Measurements from ENCODE around the gene HES4. TPM values are rescaled to one million over a fixed set of nuclear protein-coding genes. Genes with fewer than 3 reads are reported as not detected.

The HES4 gene
- total RNA-seq, 1 donor from 2014 or later = 149 TPM

GRCh38 chr1:973459-974292 lies 26.2 kb downstream of the HES4 start:
- TF ChIP-seq EZH2 (IDR thresholded peaks at IDR 0.05; ENCODE audit: insufficient read depth, low read length) = no peak
- no peak for TF ChIP-seq CTCF (IDR thresholded peaks at IDR 0.05; ENCODE audit: insufficient read depth, low read depth, low read length)
- no peaks in the 10 kb centered on the region for H3K9me3 Mint-ChIP-seq (ENCODE audit: unreplicated experiment)

GRCh38 chr1:972726-973458 lies 27.0 kb downstream of the HES4 start:
- no peaks in the 10 kb centered on the region for H3K36me3 ChIP-seq (ENCODE audit: insufficient read depth, low read length)
- FAIRE-seq = no peak
- DNase-seq (ENCODE audit: low read depth) = no peak

More at GRCh38 chr1:973459-974292, 26.2 kb downstream of the HES4 start:
- FAIRE-seq (no peak), DNase-seq (ENCODE audit: low read depth) (no peak)
- H3K27ac Mint-ChIP-seq (ENCODE audit: unreplicated experiment) = no peak overlapping the region
- no peaks in the 10 kb centered on the region for H3K79me2 ChIP-seq (ENCODE audit: insufficient read depth, low read length)
- H3K36me3 Mint-ChIP-seq (ENCODE audit: low read depth, unreplicated experiment) = peaks cover 5% of the 10 kb centered on the region
- H3K4me3 ChIP-seq (ENCODE audit: insufficient read depth, low read depth, low read length) = no peak overlapping the region
- H3K9ac ChIP-seq (ENCODE audit: low read length) = no peak overlapping the region
- no peaks in the 10 kb centered on the region for H3K4me1 ChIP-seq (ENCODE audit: insufficient read depth, low read length)
- H3K27me3 ChIP-seq (ENCODE audit: insufficient read depth, low read length) = no peaks in the 10 kb centered on the region
- H4K20me1 ChIP-seq (ENCODE audit: insufficient read depth, low read length) = peaks cover 6% of the 10 kb centered on the region
- no peak overlapping the region for H3K27ac ChIP-seq (ENCODE audit: low read depth, low read length)
- no peak overlapping the region for H3K4me2 ChIP-seq (ENCODE audit: low read length)
- H3K4me3 Mint-ChIP-seq (ENCODE audit: unreplicated experiment) = no peak overlapping the region
- H3K27me3 Mint-ChIP-seq (ENCODE audit: low read depth, unreplicated experiment) = peaks cover 22% of the 10 kb centered on the region
- H3K36me3 ChIP-seq (ENCODE audit: insufficient read depth, low read length) = no peaks in the 10 kb centered on the region
- H3K4me1 Mint-ChIP-seq (ENCODE audit: low read depth, unreplicated experiment) = no peaks in the 10 kb centered on the region
- H2AFZ ChIP-seq (ENCODE audit: low read depth, low read length) = no peak overlapping the region
- H3K9me3 ChIP-seq (ENCODE audit: insufficient read depth, low read depth, low read length) = no peaks in the 10 kb centered on the region

More at GRCh38 chr1:972726-973458, 27.0 kb downstream of the HES4 start:
- Mint-ChIP-seq H3K4me1 (ENCODE audit: low read depth, unreplicated experiment) (no peaks in the 10 kb centered on the region), H3K4me3 (ENCODE audit: unreplicated experiment) (no peak overlapping the region), H3K27me3 (ENCODE audit: low read depth, unreplicated experiment) (peaks cover 23% of the 10 kb centered on the region), H3K9me3 (ENCODE audit: unreplicated experiment) (no peaks in the 10 kb centered on the region), H3K27ac (ENCODE audit: unreplicated experiment) (no peak overlapping the region), H3K36me3 (ENCODE audit: low read depth, unreplicated experiment) (peaks cover 5% of the 10 kb centered on the region)
- H4K20me1 ChIP-seq (ENCODE audit: insufficient read depth, low read length) = peaks cover 6% of the 10 kb centered on the region
- H3K27me3 ChIP-seq (ENCODE audit: insufficient read depth, low read length) = no peaks in the 10 kb centered on the region
- H3K4me1 ChIP-seq (ENCODE audit: insufficient read depth, low read length) = no peaks in the 10 kb centered on the region
- no peak overlapping the region for H3K9ac ChIP-seq (ENCODE audit: low read length)
- H3K27ac ChIP-seq (ENCODE audit: low read depth, low read length) = no peak overlapping the region
- H3K9me3 ChIP-seq (ENCODE audit: insufficient read depth, low read depth, low read length) = no peaks in the 10 kb centered on the region
- no peak for TF ChIP-seq EZH2 (IDR thresholded peaks at IDR 0.05; ENCODE audit: insufficient read depth, low read length)
- no peak for TF ChIP-seq CTCF (IDR thresholded peaks at IDR 0.05; ENCODE audit: insufficient read depth, low read depth, low read length)
- no peak overlapping the region for H2AFZ ChIP-seq (ENCODE audit: low read depth, low read length)
- no peak overlapping the region for H3K4me3 ChIP-seq (ENCODE audit: insufficient read depth, low read depth, low read length)
- H3K79me2 ChIP-seq (ENCODE audit: insufficient read depth, low read length) = no peaks in the 10 kb centered on the region
- H3K4me2 ChIP-seq (ENCODE audit: low read length) = no peak overlapping the region
